AG09319 (cell line): ENCODE data around the gene HNRNPA3.
"Not testable (repeated sequence)": the region's sequence is repeated elsewhere in the genome, so short reads cannot be mapped to it uniquely, and the experiment has no call there.

ENCODE experiments used
- DNase-seq: peaks from one replicate; pipeline ENCODE4 v3.0.0-alpha.2; 2010; ENCODE audit warnings: low read depth; ENCODE audit errors: extremely low read depth
- TF ChIP-seq, protein P1 (sequence below): IDR thresholded peaks from 2 replicates; pipeline ENCODE4 v1.5.1; 2011; ENCODE audit warnings: low read depth, mild to moderate bottlenecking, inconsistent platforms, low read length, moderate library complexity

HNRNPA3 gene

DNA sequence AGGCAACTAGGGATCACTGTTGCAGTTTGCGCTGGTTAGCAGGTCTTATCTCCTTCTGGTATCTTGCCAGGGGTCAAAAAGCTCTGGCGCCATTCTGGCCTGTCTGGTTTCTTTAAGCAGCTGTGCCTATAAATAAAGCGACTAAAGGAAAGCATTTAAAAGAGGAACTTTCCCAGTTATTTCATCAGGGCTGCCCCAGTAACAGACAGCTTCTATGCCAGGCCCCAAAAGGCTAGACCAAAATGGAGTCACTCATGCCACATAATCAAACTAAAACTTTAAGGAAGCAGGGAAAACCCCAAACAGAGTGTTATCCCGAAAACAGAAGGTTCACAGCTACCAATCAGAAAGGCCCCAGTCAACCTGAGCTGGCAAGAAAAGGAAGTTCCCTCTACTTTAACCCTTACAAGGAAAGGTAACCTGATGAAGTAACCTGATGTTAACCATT lies 41.2 kb upstream of the HNRNPA3 start:
- no peak for DNase-seq
- TF ChIP-seq, protein P1, sequence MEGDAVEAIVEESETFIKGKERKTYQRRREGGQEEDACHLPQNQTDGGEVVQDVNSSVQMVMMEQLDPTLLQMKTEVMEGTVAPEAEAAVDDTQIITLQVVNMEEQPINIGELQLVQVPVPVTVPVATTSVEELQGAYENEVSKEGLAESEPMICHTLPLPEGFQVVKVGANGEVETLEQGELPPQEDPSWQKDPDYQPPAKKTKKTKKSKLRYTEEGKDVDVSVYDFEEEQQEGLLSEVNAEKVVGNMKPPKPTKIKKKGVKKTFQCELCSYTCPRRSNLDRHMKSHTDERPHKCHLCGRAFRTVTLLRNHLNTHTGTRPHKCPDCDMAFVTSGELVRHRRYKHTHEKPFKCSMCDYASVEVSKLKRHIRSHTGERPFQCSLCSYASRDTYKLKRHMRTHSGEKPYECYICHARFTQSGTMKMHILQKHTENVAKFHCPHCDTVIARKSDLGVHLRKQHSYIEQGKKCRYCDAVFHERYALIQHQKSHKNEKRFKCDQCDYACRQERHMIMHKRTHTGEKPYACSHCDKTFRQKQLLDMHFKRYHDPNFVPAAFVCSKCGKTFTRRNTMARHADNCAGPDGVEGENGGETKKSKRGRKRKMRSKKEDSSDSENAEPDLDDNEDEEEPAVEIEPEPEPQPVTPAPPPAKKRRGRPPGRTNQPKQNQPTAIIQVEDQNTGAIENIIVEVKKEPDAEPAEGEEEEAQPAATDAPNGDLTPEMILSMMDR: no peak

- TF ChIP-seq, protein P1: no peak
- no peak for DNase-seq
These were observed 40.3 kb upstream of the HNRNPA3 start for GRCh38 chr2:177172034-177172880.

GRCh38 chr2:177174486-177174885 lies 38.1 kb upstream of the HNRNPA3 start:
- TF ChIP-seq, protein P1: no peak
- no peak for DNase-seq

- TF ChIP-seq, protein P1: no peak
- DNase-seq: no peak
These were observed 36.5 kb upstream of the HNRNPA3 start for GRCh38 chr2:177175917-177176668.

DNA sequence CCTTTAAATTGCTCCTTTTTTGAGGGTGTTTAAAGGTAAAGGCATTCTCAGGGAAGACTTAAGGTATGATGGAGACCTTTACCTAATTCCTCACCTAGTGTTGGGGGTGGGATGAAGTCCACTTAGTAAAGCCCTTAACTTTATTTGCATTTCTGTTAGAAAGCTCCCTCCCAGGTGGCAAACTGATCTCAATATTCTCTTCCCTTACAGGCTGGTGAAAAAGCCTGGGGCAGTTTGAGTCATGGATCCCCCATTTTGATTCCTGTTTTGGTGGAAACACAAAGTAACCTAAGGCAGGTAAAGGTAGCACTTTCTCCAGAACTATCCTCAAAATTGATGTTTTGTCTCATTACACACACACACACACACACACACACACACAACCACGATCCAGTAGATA lies 33.8 kb upstream of the HNRNPA3 start:
- TF ChIP-seq, protein P1: no peak
- DNase-seq: no peak

DNA sequence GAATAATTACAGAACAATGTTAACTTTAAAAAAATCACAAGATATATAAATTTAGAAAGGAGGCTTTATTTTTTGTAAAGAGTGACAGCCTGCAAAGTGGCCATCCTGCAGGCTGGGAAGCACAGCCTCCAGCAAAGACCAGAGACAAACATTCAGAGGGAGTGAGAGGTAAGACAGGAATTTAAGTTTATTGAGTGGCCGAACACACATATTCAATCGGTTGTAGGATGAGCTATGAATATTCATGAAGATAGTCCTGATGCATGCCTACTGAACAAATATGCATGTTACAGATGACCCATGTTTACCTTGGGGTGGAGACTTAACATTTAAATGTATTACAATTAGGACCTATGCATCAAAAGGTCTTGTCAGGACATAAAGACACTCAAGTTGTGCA lies 33.4 kb upstream of the HNRNPA3 start:
- no peak for DNase-seq
- TF ChIP-seq, protein P1: no peak

- not testable (repeated sequence) for DNase-seq
These were observed 32.9 kb upstream of the HNRNPA3 start for GRCh38 chr2:177179671-177180070.
